Measurements from ENCODE around the gene PARVG.

PARVG gene

DNA sequence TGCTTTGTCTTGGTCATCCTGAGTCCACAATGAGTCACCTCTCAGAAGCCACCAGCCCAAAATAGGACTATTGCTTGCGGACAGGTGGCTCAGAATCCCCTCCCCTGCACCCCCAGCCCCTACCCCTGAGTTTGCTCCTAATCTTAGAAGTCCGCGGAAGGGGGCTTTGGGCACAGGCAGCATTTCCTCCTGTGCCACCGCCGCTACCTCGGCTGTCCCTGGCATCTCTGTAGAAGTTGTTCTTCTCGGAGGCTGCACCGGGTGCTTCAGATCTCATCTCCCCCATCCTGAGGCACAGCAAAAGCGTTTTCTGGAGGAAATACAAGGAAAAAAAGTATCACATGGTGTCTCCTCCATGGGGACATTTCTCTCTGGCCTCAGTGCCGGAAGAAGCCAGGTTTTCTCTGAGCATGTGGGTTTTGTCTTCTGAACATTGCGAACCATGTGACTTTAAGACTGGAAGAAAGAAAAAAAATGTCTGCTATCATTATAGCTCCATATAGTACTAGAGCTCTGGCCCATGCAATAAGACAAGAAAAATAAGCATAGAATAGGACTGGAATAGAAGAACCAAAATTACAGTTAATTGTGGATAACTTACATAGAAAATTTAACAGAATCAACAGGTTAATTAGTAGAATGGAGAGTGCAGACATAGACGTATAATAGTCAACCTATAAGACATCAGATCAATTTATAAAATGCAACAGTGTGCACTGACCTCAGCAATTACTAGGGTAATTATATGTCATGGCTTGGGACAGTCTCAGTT is 68.8 kb downstream of the PARVG start:
- CTCF ChIA-PET: no interaction called here
- POLR2A ChIA-PET: no interaction called here
- TF ChIP-seq, protein P1, sequence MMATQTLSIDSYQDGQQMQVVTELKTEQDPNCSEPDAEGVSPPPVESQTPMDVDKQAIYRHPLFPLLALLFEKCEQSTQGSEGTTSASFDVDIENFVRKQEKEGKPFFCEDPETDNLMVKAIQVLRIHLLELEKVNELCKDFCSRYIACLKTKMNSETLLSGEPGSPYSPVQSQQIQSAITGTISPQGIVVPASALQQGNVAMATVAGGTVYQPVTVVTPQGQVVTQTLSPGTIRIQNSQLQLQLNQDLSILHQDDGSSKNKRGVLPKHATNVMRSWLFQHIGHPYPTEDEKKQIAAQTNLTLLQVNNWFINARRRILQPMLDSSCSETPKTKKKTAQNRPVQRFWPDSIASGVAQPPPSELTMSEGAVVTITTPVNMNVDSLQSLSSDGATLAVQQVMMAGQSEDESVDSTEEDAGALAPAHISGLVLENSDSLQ (IDR thresholded peaks at IDR 0.05): no peak
- TF ChIP-seq CTBP1 (IDR thresholded peaks at IDR 0.05; ENCODE audit: borderline replicate concordance): no peak
- no peak for TF ChIP-seq NFRKB (IDR thresholded peaks at IDR 0.05)
- TF ChIP-seq ZNF384 (IDR thresholded peaks at IDR 0.05): no peak
- no peak for TF ChIP-seq FOXM1 (IDR thresholded peaks at IDR 0.05; ENCODE audit: borderline replicate concordance)
- TF ChIP-seq LEF1 (IDR thresholded peaks at IDR 0.05; ENCODE audit: borderline replicate concordance): no peak
- TF ChIP-seq HDGF (IDR thresholded peaks at IDR 0.05; ENCODE audit: borderline replicate concordance): no peak
- no peak for TF ChIP-seq ARNT (IDR thresholded peaks at IDR 0.05)
- no peak for TF ChIP-seq SUZ12 (IDR thresholded peaks at IDR 0.05)
- no peak for TF ChIP-seq FOXA1 (IDR thresholded peaks at IDR 0.05)
- no peak for TF ChIP-seq BHLHE40 (IDR thresholded peaks at IDR 0.05; ENCODE audit: borderline replicate concordance)
- no peak for TF ChIP-seq ELF4 (IDR thresholded peaks at IDR 0.05)
- TF ChIP-seq TARDBP (IDR thresholded peaks at IDR 0.05): no peak
- no peak for TF ChIP-seq FOXK2 (IDR thresholded peaks at IDR 0.05)
- TF ChIP-seq L3MBTL2 (conservative IDR thresholded peaks at IDR 0.05): no peak
- TF ChIP-seq SP1 (IDR thresholded peaks at IDR 0.05): no peak
- no peak for DNase-seq (ENCODE audit: extremely low spot score)

DNA sequence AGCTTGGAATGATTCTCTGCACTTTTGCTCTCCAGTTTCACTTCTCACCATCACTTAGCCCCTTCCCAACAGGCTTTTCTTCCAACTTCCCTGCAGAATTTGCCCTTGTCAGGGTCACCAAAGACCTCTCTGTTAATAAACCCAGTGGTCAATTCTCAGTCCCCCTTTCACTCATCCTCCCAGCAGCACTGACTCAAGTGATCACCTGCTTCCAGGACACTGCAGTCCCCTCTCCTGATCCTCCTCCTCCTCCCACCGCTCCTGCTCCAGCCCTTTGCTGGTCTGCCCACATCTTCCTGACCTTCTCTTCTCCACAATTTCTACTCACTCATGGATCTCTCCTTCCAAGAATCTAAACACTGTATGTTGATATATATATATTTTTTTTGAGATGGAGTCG is 74.1 kb downstream of the PARVG start:
- TF ChIP-seq, protein P1 (IDR thresholded peaks at IDR 0.05): no peak
- no peak for TF ChIP-seq CTBP1 (IDR thresholded peaks at IDR 0.05; ENCODE audit: borderline replicate concordance)
- no peak for TF ChIP-seq ZNF384 (IDR thresholded peaks at IDR 0.05)
- no peak for TF ChIP-seq SP1 (IDR thresholded peaks at IDR 0.05)
- TF ChIP-seq HDGF (IDR thresholded peaks at IDR 0.05; ENCODE audit: borderline replicate concordance): no peak
- TF ChIP-seq ARNT (IDR thresholded peaks at IDR 0.05): no peak
- no peak for TF ChIP-seq FOXM1 (IDR thresholded peaks at IDR 0.05; ENCODE audit: borderline replicate concordance)
- no peak for TF ChIP-seq FOXA1 (IDR thresholded peaks at IDR 0.05)
- TF ChIP-seq TARDBP (IDR thresholded peaks at IDR 0.05): no peak
- TF ChIP-seq ELF4 (IDR thresholded peaks at IDR 0.05): no peak
- no peak for TF ChIP-seq LEF1 (IDR thresholded peaks at IDR 0.05; ENCODE audit: borderline replicate concordance)
- TF ChIP-seq FOXK2 (IDR thresholded peaks at IDR 0.05): no peak
- ChIA-PET CTCF (no interaction called here), POLR2A (no interaction called here)
- DNase-seq (ENCODE audit: extremely low spot score): no peak

DNA sequence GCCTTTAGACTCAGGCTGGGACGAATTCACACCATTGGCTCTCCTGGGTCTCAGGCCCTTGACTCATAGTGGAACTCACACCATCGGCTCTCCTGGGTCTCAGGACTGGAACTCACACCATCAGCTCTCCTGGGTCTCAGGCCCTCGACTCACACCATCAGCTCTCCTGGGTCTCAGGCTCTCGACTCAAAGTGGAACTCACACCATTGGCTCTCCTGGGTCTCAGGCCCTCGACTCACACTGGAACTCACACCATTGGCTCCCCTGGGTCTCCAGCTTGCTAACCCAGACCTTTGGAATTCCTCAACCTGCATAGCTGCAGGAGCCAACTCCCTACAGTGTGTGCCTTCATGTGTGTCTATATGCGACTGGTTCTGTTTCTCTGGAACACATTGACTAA is 75.4 kb downstream of the PARVG start:
- TF ChIP-seq HDGF (IDR thresholded peaks at IDR 0.05; ENCODE audit: borderline replicate concordance): no peak
- TF ChIP-seq FOXK2 (IDR thresholded peaks at IDR 0.05): no peak
- TF ChIP-seq, protein P1 (IDR thresholded peaks at IDR 0.05): no peak
- no peak for TF ChIP-seq ZNF384 (IDR thresholded peaks at IDR 0.05)
- TF ChIP-seq TARDBP (IDR thresholded peaks at IDR 0.05): no peak
- no peak for TF ChIP-seq L3MBTL2 (conservative IDR thresholded peaks at IDR 0.05)
- TF ChIP-seq BHLHE40 (IDR thresholded peaks at IDR 0.05; ENCODE audit: borderline replicate concordance): no peak
- ChIA-PET CTCF (no interaction called here), POLR2A (no interaction called here)
- DNase-seq (ENCODE audit: extremely low spot score): no peak

DNA sequence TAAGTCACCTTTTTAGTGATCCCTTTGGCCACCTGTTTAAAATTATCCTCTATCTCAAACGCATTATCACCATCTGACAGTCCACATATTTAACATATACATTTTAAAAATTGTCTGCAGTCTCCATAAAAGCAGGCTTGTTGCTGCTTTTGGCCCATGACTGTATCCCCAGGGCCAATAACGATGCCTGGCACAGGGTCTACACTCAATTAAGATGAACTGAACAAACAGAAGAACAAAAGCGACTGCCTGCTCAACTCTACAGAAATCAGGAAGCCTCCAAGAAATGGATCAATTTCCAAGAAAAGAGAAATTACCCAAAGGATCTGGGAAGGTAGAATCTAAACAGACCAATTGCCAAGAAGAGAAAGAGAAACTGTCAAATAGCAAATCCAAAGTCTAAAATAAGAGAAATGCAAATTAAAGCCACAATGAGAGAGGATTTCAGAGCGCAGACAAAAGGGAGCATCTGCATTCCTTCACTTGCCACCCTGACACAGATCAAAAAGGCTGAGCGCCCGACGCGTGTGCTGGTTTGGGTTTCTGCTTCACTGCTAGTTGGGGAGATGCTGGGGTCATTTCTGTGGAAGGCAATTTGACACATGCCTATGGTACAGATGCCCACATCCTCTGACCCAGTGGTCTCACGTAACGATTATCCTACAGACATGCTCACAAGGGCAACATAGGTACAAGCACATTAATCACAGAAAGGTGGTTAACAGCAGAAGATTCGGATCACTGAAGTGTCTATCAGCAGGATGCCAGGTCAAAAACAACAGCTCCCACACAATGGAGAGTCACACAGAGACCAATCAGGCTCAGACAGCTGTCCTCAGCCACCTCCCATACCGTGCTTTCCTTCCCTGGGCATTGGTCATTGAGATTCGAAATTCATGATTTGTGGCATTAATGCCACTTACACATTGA is 76.1 kb downstream of the PARVG start:
- ChIA-PET POLR2A (no interaction called here), CTCF (no interaction called here)
- no peak for TF ChIP-seq HDGF (IDR thresholded peaks at IDR 0.05; ENCODE audit: borderline replicate concordance)
- TF ChIP-seq BHLHE40 (IDR thresholded peaks at IDR 0.05; ENCODE audit: borderline replicate concordance): no peak
- TF ChIP-seq, protein P1 (IDR thresholded peaks at IDR 0.05): no peak
- no peak for TF ChIP-seq ELF4 (IDR thresholded peaks at IDR 0.05)
- no peak for TF ChIP-seq ZNF384 (IDR thresholded peaks at IDR 0.05)
- TF ChIP-seq FOXM1 (IDR thresholded peaks at IDR 0.05; ENCODE audit: borderline replicate concordance): no peak
- no peak for DNase-seq (ENCODE audit: extremely low spot score)

All from HEK293T (cell line).